T-helper 17 cell (primary cell): ENCODE results near the gene BID. TPM values are rescaled to one million over a fixed set of nuclear protein-coding genes. Genes with fewer than 3 reads are reported as not detected.

ENCODE experiments used
- ATAC-seq: fragments of 150-1000 bp; cut with Tn5 transposase; 2 replicates; pipeline ENCODE4 v1.10.0; 2021; ENCODE audit warnings: mild to moderate bottlenecking, moderate library complexity
- DNase-seq, 3 donors: peaks; one replicate each; pipeline versions ENCODE4 v3.0.0 to v3.0.0-alpha.2; 2020 to 2021
- H3K9me3 ChIP-seq: one replicate; pipeline ENCODE4 v1.7.0; 2013; ENCODE audit warnings: low read length, mild to moderate bottlenecking; ENCODE audit not compliant: control insufficient read depth, poor library complexity, severe bottlenecking
- H3K27ac Mint-ChIP-seq: one replicate; pipeline ENCODE4 v1.8.0; 2022; ENCODE audit warnings: mild to moderate bottlenecking, moderate library complexity, mixed read lengths
- H3K27me3 Mint-ChIP-seq: one replicate; pipeline ENCODE4 v1.8.0; 2022; ENCODE audit warnings: mixed read lengths
- H3K36me3 Mint-ChIP-seq: one replicate; pipeline ENCODE4 v1.8.0; 2022; ENCODE audit warnings: low read depth, mixed read lengths
- H3K4me1 Mint-ChIP-seq: one replicate; pipeline ENCODE4 v1.8.0; 2022; ENCODE audit warnings: mild to moderate bottlenecking, mixed read lengths
- H3K4me3 Mint-ChIP-seq: one replicate; pipeline ENCODE4 v1.8.0; 2022; ENCODE audit warnings: mild to moderate bottlenecking, moderate library complexity, mixed read lengths
- total RNA-seq, 4 donors: library from RNA in 2 of 4; stranded (reverse) in 2 of 4; gene quantifications; one replicate each; pipeline ENCODE4 v1.2.3 and lab custom pipeline; 2022 to 2026

The BID gene
- total RNA-seq, 2 donors from 2014 or later, result 18.3 to 24.2 TPM

DNA sequence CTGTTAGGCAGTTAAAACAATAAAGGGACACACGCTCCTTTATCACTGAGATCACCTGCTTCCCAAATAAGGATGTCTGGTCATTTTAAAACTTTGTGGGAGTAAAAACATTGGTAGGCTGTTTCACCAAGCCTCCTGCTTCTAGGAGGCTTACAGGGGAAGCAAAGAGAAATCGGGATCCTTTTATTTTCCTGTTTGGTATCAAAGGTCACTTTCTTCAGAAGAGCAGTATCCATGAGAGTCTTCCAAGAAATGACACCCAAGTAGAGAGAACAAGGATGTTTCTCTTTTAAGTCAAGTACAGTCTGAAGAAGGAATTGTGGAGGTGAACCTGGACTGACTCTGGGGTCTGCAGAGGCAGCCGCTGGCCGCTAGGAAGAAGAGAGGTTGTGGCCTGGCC, 36.9 kb upstream of the BID start:
- H3K36me3 Mint-ChIP-seq, result no peaks in the 10 kb centered on the region

DNA sequence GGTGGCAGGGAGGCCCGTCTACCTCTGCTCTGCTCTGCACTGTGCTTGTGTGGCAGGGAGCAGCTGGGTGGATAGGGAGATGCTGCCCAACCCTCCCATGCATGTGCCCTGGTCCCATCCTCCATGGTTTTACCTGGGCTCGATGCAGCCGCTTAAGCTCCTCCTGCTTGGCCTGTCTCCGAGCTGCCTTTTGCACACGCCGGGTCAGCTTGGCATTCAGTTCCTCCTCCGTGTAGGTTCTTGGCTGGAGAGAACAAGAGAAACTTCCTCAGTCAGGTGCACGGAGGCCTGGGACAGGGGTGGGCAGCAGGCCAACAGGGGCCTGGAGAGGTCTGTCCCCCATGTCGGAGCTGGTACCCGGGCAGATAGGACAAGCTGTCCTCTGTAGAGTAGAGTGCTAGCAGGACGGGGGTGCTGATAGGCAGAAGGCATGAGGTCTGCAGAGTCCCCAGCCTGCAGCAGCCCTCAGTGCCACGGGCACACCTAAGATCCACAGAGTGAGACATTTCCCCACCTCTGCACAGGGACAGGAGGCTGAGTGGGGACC, 36.4 kb upstream of the BID start:
- ATAC-seq, result no peak
- Mint-ChIP-seq H3K4me3 (no peak overlapping the region), H3K36me3 (no peaks in the 10 kb centered on the region), H3K4me1 (no peaks in the 10 kb centered on the region), H3K27ac (no peak overlapping the region), H3K27me3 (no peaks in the 10 kb centered on the region)
- no peaks in the 10 kb centered on the region for H3K9me3 ChIP-seq
- DNase-seq, result no peak

More for the DNA sequence above, 36.9 kb upstream of the BID start:
- Mint-ChIP-seq H3K27ac (no peak overlapping the region), H3K4me3 (no peak overlapping the region), H3K27me3 (no peaks in the 10 kb centered on the region), H3K4me1 (no peaks in the 10 kb centered on the region)
- DNase-seq (no peak), ATAC-seq (no peak)
- no peaks in the 10 kb centered on the region for H3K9me3 ChIP-seq

DNA sequence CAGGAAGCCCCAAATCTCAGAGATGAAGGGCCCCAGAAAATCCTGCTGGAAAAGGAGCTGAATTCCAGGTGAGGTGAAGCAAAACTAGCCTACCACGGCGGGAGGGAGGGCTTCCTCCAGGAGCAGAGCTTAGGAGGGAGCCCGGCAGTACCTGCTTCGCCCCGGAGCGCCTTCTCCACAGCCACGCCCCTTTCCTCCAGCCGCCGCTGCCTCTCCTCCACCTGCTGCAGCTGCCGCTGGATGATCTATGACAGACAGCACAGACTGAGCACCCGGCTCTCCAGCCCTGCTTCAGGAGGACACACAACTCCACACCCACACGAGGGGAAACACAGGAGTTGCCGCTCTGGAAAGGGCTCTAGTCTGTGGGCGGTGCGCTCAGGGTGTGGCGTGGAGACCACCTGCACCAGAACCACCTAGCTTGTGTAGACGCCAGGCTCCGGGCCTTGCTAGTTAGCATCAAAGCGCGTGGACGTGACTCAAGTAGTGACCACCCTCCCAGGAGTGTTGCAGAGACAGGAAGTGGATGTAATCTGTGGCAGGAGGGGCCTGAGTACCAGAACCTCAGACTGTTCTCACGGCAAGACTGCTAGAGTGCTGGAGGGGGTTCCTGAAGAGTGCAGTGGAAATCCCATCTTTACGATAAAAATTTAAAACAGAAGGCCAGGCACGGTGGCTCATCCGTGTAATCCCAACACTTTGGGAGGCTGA, 34.6 kb upstream of the BID start:
- Mint-ChIP-seq H3K36me3 (no peaks in the 10 kb centered on the region), H3K27ac (no peak overlapping the region)
- ATAC-seq, result no peak

DNA sequence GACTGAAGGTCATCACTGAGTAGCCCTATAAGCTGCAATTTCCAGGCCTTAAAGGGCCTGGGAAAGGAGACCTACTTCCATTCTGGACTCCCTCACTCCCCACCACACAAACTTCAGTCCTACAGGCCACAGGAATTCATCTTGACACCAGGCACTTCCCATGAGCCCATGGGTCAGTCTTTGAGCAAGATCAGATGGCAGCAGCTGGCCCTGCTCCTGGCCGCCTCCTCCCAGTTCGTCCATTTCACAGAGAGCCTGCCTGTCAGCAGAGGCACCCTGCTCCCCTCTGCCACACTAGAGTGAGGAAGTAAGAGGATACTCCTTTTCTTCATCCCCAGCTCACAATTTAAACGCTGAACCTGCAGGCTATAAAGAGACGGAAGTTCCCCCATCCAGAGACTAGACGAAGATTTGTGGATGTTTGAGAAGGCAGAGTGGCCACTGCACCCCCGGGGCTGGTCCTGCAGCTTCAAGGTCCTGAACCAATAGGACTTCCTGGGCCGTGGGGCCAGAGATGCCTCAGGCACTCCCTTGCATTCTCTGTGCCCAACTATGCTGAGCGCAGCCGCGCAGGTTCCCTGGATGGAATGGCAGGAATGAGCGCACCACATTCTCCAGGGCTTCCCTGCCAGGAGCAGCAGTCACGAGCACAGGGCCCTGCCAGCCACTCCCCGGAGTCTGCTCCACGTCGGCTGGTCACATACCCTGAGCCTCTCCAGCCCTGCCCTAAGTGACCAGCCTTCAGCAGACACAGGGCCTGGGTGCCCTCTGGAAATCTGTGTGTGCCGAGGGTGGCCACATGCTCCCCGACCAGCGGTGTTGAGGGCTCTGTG, 33.5 kb upstream of the BID start:
- H3K9me3 ChIP-seq, result no peaks in the 10 kb centered on the region
- no peak for DNase-seq
- no peaks in the 10 kb centered on the region for H3K27me3 Mint-ChIP-seq
- H3K36me3 Mint-ChIP-seq, result no peaks in the 10 kb centered on the region
- H3K4me1 Mint-ChIP-seq, result no peaks in the 10 kb centered on the region
- no peak for ATAC-seq
- H3K27ac Mint-ChIP-seq, result peak overlapping the region; percentile 6
- no peak overlapping the region for H3K4me3 Mint-ChIP-seq

More for the DNA sequence above, 34.6 kb upstream of the BID start:
- no peaks in the 10 kb centered on the region for H3K4me1 Mint-ChIP-seq
- no peaks in the 10 kb centered on the region for H3K27me3 Mint-ChIP-seq
- DNase-seq, result no peak
- no peak overlapping the region for H3K4me3 Mint-ChIP-seq
- H3K9me3 ChIP-seq, result no peaks in the 10 kb centered on the region

DNA sequence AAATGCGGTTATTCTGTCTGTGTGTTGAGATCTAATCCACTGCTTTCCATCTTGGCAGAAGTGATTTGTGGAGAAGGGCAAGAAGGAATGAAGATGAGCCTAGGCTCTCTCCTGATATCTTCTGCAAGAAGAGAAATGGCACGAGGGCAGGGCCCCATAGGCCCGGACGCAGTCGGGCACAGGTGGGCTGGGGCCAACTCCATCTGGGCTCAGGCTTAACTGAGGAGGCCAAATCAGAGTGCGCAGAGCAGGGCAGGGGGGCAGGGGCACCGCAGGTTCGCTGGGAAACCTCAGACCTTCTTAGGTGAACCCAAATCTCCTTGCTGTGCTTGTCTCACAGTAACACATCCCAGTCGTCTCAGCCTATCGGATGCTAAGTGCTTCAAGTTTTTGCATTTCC, 32.8 kb upstream of the BID start:
- H3K9me3 ChIP-seq, result no peaks in the 10 kb centered on the region
- no peaks in the 10 kb centered on the region for H3K4me1 Mint-ChIP-seq
- H3K36me3 Mint-ChIP-seq, result no peaks in the 10 kb centered on the region
- ATAC-seq (no peak), DNase-seq (no peak)
- H3K4me3 Mint-ChIP-seq, result no peak overlapping the region
- no peaks in the 10 kb centered on the region for H3K27me3 Mint-ChIP-seq
- peak overlapping the region; percentile 6 for H3K27ac Mint-ChIP-seq

DNA sequence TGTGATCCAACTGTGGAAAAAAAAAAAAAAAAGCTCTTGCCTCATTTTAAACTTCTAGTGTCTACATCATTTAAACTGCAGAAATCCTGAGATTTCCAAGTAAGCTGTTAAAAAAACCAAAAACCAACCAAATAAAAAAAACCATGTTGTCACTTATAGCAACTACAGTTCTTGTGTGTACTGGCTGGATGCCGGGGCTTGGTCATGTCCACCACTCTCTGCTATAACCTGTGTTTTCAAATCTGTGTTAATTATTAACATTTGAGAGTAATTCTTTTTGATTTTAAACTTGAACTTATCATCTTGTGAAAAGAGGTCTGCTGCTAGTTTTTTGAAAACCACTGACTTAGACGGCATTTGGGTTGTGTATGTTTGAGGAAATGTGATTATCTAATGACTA, 32.2 kb upstream of the BID start:
- Mint-ChIP-seq H3K36me3 (no peaks in the 10 kb centered on the region), H3K27me3 (no peaks in the 10 kb centered on the region), H3K27ac (no peak overlapping the region), H3K4me1 (no peaks in the 10 kb centered on the region), H3K4me3 (no peak overlapping the region)
- ATAC-seq (no peak), DNase-seq (no peak)
- H3K9me3 ChIP-seq, result no peaks in the 10 kb centered on the region

DNA sequence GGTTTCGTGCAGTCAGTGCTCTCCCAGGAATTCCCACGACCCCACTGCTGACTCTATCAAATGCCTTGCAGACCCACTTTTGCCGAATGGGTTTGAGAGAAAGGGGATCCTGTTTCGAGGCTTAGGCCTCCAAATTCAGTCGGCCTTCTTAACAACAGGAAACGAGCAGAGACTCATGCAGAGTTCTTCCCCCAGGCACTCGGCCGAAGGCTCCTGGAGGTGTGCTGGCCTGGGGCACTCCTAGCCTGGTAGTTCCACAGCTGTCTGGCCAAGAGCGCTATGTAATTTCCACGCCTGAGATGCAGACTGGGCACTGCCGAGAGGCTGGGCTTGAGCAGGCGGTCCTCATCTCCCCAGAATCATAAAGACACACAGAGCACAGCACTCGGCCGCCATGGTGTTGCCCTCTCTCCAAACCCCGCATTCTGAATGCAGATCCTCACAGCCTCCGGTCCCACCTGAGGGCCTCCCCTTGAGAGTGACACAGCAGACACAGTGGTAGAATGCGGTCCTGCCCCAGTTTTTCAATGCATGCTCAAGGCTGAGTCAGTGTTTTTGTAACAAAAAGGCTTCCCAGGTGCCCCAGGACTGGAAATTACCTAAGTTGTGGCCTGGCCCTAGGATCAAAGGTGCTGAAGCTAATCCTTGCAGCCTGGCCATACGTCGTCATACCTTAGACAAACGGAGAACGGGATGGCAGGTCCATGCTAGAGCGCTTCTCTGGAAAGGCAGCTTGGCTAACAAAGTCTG, 30.2 kb upstream of the BID start:
- H3K27ac Mint-ChIP-seq, result peak overlapping the region; percentile 49
- no peak overlapping the region for H3K4me3 Mint-ChIP-seq
- ATAC-seq (no peak), DNase-seq (no peak)
- H3K9me3 ChIP-seq, result no peaks in the 10 kb centered on the region
- H3K36me3 Mint-ChIP-seq, result no peaks in the 10 kb centered on the region
- H3K4me1 Mint-ChIP-seq, result peaks cover 2% of the 10 kb centered on the region
- no peaks in the 10 kb centered on the region for H3K27me3 Mint-ChIP-seq

DNA sequence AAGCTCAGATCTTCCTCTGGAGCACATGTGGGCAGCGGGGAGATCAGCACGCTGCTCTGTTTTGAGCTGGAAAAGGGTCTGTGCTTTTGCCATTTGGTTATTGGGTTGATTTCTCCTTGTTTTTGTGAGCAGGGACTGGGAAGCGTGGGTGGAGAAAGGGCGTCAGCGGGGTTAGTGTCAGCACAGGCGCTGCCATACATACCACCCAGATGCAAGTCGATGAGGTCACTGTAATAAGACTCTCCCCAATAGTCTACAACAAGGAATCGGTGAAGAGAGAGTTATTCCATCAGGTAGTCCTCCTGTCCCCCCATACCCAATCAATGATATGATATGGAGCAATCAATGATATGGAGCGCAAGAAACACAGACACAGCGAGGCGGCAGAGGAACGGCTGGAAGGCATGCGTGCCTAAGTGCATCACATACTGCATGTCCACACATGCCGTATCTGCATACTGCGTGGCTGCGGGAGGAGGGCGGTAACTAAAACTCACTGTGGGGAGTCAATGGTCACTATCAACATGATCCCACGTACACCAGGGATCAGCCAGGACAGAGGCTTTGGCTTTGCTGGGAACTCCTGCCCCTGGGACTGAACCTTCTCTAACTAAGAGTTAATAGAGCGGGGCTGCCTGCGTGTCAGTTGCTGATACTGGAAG, 29.5 kb upstream of the BID start:
- peaks cover 2% of the 10 kb centered on the region for H3K4me1 Mint-ChIP-seq
- H3K27ac Mint-ChIP-seq, result no peak overlapping the region
- H3K36me3 Mint-ChIP-seq, result no peaks in the 10 kb centered on the region
- no peaks in the 10 kb centered on the region for H3K9me3 ChIP-seq
- DNase-seq, result no peak
- no peaks in the 10 kb centered on the region for H3K27me3 Mint-ChIP-seq
- peak overlapping the region; percentile 52 for H3K4me3 Mint-ChIP-seq
- ATAC-seq, result no peak

DNA sequence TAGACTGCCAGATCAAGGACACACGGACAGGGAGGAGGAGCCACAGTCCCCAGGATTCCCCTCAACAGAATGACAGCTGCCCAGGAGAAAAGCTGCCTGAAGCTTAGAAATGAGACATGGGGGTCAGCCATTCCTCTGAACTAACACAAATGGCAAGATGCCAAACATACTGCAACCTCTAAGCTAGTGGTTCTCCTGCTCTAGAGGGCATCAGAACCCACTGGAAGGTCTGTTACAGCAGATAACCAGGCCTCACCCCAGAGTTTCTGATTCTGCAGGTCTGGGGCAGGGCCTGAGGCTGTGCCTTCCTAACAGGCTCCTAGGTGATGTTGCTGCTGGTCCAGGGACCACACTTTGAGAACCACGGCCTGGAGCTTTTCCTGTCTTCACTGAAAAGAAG, 28.6 kb upstream of the BID start:
- Mint-ChIP-seq H3K4me1 (peaks cover 5% of the 10 kb centered on the region), H3K4me3 (no peak overlapping the region), H3K36me3 (no peaks in the 10 kb centered on the region), H3K27me3 (no peaks in the 10 kb centered on the region), H3K27ac (no peak overlapping the region)
- no peaks in the 10 kb centered on the region for H3K9me3 ChIP-seq
- no peak for ATAC-seq
- DNase-seq, result no peak

DNA sequence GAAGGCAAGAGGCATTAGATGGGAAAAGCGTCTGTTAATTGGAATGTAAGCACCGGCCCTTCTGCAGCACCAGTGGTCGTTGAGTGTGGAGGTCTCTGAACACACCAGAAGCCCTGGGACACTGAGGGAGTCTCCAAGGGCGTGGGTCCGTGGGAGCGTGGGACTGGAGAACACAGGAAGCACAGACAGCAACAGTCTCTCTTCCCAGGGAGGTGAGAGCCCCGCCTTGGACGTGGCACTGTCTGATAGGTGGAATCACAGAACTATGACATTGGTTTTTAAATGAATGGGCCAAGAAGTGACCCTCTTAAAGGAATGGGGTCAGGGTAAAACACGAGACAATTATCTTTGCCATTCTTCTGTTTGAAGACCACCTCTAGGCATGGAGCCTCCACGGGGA, 28.1 kb upstream of the BID start:
- DNase-seq, result no peak
- no peaks in the 10 kb centered on the region for H3K9me3 ChIP-seq
- peaks cover 5% of the 10 kb centered on the region for H3K4me1 Mint-ChIP-seq
- no peak overlapping the region for H3K4me3 Mint-ChIP-seq
- no peak for ATAC-seq
- H3K36me3 Mint-ChIP-seq, result no peaks in the 10 kb centered on the region
- no peak overlapping the region for H3K27ac Mint-ChIP-seq
- H3K27me3 Mint-ChIP-seq, result no peaks in the 10 kb centered on the region

DNA sequence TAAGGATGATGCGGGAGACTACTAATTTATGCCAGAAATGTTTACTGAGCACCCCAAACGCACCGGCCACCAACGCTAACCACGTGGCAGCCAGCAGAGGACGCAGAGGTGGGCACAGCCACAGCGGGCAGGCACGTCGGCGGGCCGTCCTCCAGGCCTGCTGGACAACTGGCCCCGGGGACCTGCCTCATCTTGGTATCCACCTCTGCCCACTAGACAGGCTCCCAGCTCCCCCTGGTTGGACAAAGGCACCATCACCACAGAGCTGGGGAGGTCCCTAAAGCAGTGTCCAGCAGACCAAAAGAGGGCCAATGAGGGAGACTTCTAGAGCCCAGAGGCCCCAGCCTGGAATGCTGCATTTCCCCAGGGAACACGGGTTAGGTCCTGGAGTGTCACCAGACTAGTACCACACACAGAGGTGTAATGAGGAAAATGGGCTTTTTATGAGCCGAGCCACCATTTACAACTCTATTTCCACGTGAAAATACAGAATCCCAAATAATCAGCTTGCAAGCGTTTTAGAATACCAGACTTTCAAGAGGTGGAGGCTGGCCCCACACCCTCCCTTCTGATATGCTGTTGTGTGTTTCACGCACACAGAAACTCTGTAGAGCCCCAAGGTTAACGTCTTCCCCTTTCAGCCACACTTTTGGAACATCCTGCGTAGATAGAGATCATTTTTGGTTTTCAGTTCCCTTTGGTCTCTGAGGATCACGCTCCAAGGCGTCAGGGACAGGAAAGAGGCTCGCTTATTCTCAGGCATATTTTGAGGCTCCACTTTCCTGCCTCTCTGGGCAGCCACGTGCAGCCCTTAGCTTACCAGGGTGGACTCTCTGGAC, 23.7 kb upstream of the BID start:
- Mint-ChIP-seq H3K36me3 (no peaks in the 10 kb centered on the region), H3K4me1 (peaks cover 11% of the 10 kb centered on the region), H3K27ac (no peak overlapping the region), H3K4me3 (no peak overlapping the region), H3K27me3 (no peaks in the 10 kb centered on the region)
- H3K9me3 ChIP-seq, result no peaks in the 10 kb centered on the region
- DNase-seq, result no peak
- peak; percentile 61 for ATAC-seq

DNA sequence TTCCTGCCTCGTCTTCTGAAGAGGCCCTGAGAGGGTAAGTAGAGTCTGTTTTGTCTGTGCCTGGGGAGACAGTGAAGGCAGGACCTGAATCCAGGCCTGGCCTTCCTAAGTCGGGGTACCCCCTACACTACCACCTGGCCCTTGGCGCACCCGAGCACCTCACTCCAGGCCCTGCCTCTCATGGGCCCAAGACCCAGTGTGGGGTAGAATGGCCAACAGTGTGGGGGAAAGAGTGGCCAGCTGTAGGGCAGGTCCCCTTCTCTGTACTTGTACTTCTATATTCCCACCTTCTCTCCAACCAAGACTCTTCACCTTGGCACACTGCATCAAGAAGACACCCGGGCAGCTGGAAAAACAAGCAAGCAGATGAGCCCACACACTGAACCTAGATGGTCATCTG, 22.4 kb upstream of the BID start:
- Mint-ChIP-seq H3K36me3 (no peaks in the 10 kb centered on the region), H3K4me3 (no peak overlapping the region), H3K4me1 (peaks cover 11% of the 10 kb centered on the region), H3K27me3 (no peaks in the 10 kb centered on the region), H3K27ac (no peak overlapping the region)
- no peaks in the 10 kb centered on the region for H3K9me3 ChIP-seq
- no peak for DNase-seq
- ATAC-seq, result no peak
